Endometrium (tissue), 2 donors: ENCODE results near the gene ADRM1.

Experiments used
- FAIRE-seq: peaks from 2 replicates; lab custom pipeline; 2012; peaks lifted over from hg19 to GRCh38; lab: Jason Lieb, UNC
- donor health status: control.
- donor health status: control.

The ADRM1 gene

GRCh38 chr20:62298577-62299249, 4.1 kb upstream of the ADRM1 start:
- no peak for FAIRE-seq

DNA sequence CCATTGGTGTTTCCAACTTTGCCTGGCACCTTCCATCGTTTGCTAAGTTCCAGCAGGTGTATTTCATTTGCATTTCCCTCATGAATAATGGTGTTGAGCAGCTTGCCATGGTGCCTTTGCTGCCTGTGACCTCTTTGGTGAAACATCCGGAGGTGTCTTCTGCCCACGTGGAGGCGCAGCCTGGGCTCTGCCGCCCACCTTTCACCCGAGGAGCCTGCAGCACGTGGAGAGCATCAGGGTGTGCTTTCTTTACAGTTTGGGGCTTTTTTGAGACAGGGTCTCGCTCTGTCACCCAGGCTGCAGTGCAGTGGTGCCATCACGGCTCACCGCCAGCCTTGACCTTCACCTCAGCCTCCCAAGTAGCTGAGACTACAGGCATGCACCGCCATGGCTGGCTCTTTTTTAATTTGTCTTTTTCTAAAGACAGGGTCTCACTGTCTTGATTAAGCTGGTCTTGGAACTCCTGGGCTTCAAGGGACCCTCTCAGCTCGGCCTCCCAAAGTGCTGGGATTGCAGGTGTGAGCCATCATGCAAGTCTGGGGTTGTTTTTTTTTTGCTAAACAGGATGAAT, 3.0 kb upstream of the ADRM1 start:
- no peak for FAIRE-seq

DNA sequence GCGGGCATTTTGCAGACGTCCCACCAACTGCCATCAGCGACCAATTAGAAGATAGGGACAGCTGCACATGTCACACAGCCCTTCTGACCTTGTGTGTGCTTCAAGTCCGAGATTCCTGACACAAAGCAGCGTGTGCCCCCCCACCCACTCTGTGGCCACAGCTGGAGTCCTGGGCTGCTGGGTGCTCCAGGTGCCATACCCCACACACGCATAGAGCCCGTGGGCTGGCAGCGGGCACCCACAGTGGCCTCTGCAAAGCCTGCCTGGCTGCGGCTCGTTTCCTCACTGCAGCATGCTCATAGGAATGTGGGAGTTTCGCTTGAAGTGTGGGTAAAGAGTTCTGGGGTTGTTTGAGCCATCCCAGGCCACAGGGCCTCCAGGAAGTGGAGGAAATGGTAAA, 2.5 kb upstream of the ADRM1 start:
- FAIRE-seq, result no peak

- no peak for FAIRE-seq
Measured at GRCh38 chr20:62301111-62301668, 1.6 kb upstream of the ADRM1 start.

DNA sequence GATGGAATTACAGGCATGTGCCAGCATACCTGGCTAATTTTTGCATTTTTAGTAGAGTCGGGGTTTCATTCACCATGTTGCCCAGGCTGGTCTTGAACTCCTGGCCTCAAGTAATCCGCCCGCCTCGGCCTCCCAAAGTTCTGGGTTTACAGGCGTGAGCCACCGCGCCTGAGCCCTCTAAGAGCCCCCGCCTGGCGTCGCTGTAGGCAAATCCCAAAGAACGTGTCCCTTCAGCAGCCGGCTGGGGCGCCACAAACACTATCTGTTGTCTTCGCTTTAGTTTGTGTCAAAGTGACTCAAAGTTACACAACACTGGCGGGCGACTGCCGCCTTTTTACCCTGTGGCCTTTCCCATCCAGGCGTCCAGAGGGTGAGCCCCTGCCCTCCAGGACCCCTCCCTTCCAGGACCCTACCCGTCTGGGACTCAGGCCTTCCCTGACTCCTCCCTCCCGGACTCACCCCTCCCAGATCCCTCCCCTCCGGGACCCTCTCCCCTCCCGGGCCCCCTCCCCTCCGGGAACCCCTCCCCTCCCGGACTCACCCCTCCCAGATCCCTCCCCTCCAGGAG, 940 bp upstream of the ADRM1 start:
- no peak for FAIRE-seq

DNA sequence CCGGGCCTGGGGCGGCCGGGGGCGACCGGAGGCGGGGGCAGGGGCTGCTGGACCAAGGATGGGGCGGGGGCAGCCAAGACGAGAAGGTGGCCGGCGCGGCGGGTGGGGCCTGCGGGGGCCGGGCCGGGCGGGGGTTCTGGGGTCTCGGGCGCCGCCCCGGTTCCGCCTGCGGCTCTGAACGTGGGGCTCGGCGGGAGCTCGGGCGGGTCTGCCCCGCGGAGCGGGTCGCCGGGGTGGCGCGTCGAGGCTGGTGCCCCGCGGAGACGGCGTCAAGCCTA, 204 bp downstream of the ADRM1 start:
- FAIRE-seq, result no peak

DNA sequence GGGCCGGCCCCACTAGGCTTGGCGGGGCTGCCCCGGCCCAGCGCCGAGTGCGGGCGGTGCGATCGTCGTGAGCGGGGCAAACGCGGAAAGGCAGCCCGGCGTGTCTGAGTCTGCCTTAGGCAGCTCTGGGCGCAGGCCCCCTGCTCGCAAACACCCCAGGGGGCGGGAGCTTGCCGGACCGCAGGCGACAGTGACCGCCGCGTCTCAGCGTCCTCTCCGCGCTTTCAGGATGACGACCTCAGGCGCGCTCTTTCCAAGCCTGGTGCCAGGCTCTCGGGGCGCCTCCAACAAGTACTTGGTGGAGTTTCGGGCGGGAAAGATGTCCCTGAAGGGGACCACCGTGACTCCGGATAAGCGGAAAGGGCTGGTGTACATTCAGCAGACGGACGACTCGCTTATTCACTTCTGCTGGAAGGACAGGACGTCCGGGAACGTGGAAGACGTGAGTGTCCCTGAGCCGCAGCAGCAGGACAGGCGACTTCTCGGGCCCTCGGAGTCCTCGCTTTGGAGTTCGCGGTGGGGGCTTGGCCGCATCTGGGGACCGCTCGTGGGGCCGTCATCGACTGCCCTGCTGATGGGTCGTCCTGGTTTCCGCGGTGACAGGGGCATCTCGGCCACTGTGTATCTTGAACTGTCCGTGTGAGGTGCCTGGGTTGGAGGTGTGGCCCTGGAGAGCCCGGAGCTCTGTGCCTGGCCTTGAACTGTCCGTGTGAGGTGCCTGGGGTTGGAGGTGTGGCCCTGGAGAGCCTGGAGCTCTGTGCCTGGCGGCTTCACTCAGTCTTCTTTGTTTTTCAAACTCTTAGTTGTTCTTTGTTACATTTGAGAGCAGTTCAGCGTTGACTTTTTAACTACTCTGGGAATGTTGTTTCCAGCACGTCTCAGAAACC, 786 bp downstream of the ADRM1 start:
- FAIRE-seq, result no peak

- no peak for FAIRE-seq
Measured at GRCh38 chr20:62304331-62305148, 1.7 kb downstream of the ADRM1 start.

DNA sequence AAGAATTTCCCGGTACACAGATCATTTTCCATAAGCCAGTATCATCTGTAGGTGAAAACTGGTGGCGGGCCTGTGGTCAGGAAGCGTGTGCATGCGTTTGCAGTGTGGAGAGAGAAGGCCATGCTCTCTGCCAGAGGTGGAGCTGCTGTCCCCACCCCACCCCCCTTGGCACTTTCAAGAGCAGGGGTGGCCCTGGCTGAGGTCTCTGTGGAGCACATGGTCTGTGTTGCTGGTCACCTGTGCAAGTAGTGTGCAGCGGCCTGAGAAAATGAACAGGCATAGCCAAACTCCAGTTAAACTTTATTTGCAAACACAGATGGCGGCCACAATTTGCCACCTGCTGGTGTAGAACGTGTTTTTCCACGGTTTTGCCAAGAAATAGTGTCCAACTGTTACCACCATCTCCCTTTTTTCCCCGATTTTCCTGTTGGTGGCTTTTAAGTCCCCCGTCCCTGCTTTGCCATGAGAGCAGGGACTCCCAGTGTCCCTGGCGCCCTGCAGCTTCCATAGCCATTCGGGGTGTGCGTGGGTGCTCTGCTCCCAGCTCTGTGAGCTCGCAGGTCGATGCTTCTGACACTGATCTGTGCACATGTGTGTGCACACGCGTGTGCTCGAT, 2.5 kb downstream of the ADRM1 start:
- no peak for FAIRE-seq

DNA sequence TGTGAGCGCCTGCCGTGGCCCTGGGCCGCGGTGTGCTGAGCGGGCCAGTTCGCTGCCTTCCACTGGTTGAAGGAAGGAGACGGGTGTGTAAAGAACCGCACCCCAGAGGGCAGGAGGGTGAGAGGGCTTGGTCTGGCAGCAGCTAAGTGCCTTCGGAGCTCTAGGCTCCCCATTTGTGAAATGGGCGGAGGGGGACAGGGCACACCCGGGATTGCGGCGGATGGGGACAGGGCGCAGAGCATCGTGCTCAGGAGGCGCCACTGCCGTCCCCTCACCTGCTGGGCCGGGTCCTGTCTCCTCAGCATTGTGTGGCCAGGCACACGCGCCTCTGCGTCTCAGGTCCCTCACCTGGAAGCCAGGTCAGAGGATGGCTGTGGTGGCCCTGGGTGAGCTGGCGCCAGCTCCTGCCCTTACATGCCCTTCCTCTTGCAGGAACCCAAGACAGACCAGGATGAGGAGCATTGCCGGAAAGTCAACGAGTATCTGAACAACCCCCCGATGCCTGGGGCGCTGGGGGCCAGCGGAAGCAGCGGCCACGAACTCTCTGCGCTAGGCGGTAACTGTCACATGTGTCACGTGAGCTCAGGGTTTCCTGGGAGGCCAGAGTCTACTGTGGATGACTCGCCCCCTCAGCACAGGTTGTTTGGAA, 3.1 kb downstream of the ADRM1 start:
- no peak for FAIRE-seq

DNA sequence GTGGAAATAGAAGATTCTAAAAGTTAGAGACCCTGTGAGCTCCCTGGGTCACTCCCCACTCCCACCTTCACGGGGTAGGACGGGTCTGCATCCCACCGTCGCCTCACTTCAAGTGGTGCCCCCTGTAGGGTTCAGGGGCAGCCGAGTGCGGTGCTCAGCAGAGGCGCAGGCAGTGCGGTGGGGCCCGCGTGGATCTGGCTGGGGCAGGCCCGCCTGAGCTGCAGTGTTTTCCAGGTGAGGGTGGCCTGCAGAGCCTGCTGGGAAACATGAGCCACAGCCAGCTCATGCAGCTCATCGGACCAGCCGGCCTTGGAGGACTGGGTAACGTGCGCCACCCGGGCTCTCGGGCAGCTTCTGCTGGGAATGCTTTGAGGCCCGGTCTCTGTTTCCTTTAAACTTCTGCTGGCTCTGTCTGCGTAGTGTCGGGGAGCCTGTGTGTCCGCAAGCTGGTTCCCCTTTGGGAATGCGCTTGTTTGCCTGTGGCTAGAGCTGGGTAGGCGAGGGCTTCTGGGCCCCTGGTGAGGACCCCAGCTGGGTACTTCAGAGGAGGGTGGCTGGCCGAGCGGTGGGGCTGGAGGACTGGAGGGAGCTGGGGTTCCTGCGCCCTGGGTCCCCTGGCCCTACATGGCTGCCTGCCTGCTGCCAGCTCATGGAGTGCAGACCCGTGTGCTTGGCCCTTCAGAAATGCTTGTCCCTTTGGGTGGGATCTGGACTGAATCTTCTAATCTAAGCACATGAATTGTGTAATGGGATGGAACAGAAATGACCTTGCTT, 3.8 kb downstream of the ADRM1 start:
- FAIRE-seq, result no peak

GRCh38 chr20:62307226-62308101, 4.7 kb downstream of the ADRM1 start:
- no peak for FAIRE-seq

DNA sequence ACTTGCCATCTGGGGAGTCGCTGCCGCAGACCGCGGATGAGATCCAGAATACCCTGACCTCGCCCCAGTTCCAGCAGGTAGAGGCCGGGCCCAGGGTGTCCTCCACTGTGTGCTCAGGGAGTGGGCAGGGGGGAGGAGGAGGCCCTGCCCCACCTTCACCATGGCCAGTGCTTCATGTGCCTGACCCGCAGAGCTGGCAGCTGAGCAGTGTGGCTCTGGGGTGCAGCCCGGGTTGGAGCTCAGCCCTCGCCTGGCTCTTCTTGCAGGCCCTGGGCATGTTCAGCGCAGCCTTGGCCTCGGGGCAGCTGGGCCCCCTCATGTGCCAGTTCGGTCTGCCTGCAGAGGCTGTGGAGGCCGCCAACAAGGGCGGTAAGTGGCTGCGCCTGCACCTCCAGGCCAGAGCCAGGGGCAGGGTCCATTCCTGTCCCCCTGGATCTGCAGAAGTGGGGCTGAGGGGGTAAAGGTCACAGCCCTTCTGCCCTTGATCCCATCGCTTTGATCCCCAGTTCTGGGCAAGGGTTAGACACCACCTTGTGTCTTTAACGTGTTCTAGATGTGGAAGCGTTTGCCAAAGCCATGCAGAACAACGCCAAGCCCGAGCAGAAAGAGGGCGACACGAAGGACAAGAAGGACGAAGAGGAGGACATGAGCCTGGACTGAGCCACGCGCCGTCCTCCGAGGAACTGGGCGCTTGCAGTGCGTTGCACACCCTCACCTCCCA, 5.5 kb downstream of the ADRM1 start:
- no peak for FAIRE-seq

GRCh38 chr20:62309198-62309944, 6.6 kb downstream of the ADRM1 start:
- no peak for FAIRE-seq

DNA sequence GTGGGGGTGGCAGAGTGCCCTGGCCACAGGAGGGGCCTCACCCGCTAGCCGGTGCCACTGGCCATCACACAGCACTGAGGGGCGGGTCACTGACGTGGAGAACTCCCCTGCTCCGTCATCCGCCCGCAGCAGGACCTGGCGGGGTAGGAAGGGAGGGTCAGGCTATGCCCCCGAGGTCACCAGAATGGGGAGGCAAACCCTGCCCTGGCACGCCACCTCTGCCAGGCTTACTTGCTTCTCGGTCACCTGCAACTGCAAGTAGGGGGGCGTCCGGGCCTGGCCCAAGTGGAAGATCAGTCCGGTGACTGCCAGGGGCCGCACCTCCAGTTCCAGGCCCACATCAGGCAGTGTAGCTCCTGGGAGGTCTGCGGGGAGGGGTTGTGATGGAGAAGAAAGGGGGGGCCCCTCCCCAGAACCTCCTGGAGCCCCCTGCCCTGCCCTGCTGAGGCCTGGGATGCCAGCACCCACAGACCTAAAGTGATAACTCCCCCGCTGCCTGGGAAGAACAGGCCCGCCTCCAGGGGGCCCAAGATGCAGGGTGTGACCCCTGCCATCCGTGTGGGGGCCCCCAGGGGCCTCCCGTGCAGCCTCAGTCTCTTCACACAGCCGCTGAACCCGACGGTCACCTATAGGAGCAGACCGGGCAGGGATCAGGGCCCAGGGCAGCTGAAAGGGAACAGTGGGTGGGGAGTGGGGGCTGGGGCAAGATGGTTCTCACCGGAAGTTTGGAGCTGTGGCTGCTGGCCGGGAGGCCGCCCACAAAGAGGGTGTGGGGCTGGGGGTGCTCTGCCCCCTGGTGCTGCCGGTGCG, 7.4 kb downstream of the ADRM1 start:
- no peak for FAIRE-seq

DNA sequence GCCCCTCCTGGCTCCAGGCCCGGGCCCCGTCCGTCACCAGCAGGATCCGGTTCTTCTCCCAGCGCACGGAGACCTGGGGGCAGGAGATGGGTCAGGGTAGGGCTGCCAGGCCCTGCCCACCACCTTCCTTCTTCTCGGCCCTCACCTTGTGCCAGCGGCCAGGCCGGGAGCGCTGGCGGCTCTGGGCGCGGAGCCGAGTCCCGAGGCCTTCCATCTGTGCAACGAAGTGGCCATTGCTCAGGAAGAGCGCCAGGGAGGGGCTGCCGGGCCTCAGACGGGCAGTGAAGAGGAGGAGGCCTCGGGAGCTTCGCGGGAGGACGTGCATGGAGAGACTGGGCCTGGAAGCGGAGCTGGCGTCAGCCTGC, 7.9 kb downstream of the ADRM1 start:
- no peak for FAIRE-seq

DNA sequence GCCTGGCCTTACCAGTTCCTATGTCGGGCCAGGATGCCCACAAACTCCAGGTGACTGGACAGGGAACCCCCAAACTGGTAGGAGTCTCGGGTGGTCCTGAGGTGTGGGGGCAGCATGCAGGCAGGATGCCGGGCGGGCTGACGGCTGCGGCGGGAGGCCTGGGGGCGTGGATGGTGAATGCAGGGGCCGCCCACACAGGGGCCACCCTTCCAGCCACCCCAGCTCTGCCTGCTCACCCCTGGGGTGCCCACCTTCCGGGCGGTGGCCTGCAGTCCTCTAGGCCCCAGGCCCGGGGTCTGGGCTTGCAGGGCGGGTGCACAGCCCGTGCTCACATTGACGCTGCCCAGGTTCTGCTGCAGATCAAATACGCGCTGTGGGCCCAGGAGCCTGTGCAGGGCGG, 8.4 kb downstream of the ADRM1 start:
- no peak for FAIRE-seq
